Astrocyte of the hippocampus (primary cell): Measurements from ENCODE around the gene MYBBP1A.

ENCODE experiments used
- DNase-seq: peaks from one replicate; pipeline ENCODE4 v3.0.0; 2011; ENCODE audit warnings: low read depth, low spot score

The MYBBP1A gene

DNA sequence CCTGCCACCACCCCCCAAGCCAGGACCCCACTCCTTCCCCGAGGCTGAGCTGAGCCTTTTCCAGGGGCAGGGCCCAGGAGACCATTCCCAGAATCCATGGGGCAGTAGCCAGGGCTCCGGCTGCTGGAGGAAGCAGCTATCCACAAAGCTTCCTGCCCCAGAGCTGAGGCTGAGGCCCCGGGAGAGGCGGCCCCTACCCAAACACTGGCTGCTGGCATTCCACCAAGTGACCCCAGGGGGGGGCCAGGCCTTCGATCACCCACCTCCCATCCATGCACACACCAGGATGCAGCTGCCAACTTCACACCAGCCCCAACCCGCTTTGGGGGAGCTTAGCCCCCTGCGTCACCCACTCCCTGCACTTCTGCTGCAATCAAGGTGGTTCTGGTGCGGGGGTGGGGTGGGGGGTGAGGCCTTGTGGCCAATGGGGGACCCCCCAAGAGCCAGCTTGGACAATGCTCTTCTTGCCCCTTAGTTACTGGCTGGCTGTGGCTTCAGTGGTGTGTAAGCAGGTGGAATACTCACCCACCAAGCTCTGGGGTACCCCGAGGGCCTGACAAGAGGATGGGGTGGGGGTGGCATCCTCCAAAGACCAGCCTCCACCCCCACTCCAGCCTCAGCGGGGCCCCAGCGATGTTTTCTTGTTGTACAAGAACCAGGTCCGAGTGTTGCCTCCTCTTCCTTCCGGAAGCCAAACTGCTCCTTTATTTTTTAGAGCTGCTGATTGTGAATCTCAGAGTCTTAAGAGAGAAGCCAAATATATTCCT lies 16.8 kb downstream of the MYBBP1A start:
- no peak for DNase-seq

DNA sequence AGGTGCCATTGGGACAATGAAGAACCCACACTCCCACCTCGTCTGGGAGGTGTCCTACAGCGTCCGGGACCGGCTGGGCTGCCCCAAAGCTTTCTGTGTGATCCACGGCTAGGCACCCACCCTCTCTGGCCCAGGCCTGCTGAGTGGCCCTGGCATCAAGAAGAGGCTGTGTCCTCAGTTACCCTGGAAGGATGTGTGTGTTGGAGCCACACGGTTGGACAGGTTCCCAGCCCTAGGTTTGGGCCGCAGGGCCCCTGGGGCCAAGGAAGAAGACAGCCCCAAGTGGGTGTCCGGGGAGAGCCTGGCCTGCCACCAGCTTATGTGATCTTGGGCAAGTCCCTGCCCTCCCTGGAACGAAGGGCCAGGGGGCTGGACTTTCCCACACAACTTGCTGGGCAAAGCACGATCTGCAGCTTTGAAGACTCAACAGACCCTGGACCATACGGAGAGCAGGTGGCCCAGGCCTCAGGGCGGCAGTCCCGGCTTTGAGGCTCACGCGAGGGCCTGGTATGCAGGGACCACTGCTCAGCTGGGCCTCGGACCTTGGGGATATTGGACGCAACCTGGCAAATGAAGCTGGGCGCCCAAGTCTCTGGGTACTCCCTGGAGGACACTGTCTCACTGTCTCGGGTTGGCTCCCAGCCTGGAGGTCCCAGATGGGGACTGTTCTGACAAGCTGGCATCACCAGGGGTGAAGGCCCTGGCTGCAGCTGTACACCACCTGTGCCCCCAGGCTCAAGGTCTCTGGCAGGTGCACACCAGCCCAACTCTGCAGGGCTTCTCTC lies 17.5 kb downstream of the MYBBP1A start:
- DNase-seq = no peak

DNA sequence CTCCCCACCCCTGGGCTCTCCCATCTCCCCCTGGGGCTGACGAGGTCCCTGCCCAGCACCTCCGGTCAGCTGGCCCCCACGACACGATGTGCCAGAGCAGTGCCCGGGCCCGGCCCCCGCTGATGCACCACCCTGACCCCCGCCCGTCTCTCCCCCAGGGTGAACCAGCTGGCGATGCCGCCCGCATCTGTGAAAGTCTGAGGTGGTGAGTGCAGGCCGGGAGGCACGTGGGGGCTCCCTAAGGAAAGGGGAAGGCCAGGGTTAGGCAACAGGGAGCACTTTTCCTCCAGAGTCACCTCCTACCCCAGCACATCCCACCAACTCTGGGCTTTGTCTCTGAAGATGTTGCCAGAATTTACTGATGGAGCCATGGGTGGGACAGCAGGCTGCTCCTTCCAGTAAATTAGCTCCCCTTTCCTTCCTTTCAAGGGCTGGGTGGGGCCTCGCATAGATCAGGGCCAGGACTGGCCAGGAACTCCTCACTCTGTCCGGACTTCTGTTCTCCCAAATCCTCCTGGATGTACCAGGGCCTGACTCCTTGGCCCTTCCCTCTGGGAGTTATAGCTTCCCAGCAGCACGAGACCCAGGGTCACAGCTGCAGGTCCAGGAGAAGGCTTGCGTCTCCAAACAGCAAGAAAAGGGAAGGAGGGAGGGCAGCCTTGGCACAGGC lies 18.3 kb downstream of the MYBBP1A start:
- DNase-seq = no peak

DNA sequence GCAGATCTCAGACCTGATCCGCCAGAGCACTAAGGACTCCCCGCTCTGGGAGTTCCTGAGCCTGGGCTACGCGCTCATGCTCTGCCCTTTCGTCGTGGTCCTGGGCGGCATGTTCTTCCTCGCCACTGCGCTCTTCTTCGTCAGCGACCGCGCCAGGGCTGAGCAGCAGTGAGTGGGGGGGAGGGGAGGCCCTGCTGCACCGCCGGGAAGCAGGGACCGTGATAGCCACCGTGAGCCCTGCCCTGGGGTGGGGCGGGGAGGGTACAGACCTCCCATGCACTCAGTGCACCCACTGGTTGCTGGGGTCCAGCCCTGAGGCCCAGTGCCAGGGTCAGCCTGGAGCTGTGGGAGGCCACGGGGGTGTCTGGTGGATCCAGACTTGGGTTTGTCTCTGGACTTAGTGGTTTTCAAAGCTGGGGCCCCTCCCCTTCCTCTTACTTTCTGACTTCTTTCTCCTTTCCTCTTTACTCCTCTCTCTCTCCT lies 18.9 kb downstream of the MYBBP1A start:
- peak; percentile 47 for DNase-seq

DNA sequence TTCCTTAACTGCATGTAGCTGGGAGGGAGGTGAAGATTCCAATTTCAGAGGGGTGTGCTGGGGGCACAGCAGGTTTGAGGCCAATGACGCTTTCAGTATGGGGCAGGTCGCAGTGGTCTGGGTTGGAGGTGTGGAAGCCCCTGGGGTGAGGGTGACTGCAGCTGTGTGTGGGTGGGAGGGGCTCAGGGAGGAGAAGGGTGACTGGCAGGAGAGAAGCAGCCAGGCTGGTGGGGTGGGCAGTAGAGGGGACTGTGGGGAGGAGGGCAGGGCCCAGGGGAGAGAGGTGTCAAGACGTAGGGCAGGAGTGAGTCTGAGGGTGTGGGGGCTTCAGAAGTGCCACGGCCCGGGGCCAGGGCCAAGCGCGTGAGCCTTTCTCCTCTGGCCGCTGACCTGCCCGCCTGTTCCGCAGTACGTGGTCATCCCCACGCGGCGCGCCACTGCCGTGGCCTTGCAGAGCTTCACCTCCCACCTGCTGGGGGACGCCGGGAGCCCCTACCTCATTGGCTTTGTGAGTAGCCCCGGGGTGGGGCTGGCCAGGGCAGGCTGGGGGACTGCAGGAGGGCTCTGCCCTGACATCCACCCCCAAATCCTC lies 19.4 kb downstream of the MYBBP1A start:
- DNase-seq = no peak

DNA sequence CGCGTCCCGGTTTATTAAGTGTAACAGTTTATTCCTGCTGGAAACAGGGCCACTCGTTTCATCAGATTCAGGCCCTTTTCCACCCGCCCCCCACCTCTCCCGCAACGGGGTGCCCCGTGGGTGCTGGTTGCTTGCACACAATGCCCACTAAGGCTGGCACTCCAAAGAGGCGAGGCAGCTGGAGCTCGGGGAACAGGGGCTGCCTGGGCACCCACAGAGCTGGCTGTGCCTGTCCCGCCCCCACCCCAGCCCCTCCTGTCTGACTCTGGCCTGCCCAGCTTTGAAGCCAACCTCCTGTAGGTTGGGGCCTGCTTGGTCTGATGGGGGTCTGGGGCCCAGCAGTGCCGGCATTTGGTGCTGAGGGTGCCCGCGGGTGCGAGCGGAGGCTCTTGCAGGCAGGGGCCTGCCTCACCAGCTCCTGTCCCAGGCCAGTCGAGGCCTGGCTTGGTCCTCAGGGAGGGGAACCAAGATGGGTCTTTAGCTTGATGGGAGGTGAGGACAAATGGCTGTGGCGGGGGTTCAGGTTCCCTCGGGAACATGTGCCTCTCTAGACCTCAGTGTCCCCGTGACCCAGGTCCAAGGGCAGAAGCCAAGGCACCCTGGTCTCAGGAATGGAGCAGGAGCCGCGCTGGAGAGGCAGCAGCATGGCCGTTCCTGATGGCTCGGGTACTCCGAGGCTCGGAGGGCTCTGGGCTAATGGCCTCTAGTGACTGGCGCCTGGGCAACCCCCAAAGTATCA lies 20.1 kb downstream of the MYBBP1A start:
- no peak for DNase-seq

DNA sequence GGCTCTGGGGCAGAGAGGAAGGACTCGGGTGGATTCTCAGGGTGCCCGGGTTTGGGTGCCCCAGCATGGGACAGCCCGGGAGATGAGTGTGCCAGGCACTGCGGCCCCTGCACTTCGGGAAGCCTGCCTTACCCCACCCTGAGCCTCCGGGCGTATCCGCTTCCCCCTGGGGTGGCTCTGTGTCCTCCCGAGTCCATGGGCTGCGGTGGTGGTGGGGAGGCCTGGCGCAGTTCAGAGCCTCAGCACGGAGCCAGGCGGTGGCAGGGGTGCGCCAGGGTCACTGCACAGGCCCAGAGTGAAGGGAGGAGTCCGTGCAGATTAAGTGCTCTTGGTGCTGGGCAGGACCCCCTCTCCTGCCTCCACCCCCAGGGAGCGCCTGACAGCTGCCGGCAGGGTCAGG lies 20.7 kb downstream of the MYBBP1A start:
- no peak for DNase-seq

DNA sequence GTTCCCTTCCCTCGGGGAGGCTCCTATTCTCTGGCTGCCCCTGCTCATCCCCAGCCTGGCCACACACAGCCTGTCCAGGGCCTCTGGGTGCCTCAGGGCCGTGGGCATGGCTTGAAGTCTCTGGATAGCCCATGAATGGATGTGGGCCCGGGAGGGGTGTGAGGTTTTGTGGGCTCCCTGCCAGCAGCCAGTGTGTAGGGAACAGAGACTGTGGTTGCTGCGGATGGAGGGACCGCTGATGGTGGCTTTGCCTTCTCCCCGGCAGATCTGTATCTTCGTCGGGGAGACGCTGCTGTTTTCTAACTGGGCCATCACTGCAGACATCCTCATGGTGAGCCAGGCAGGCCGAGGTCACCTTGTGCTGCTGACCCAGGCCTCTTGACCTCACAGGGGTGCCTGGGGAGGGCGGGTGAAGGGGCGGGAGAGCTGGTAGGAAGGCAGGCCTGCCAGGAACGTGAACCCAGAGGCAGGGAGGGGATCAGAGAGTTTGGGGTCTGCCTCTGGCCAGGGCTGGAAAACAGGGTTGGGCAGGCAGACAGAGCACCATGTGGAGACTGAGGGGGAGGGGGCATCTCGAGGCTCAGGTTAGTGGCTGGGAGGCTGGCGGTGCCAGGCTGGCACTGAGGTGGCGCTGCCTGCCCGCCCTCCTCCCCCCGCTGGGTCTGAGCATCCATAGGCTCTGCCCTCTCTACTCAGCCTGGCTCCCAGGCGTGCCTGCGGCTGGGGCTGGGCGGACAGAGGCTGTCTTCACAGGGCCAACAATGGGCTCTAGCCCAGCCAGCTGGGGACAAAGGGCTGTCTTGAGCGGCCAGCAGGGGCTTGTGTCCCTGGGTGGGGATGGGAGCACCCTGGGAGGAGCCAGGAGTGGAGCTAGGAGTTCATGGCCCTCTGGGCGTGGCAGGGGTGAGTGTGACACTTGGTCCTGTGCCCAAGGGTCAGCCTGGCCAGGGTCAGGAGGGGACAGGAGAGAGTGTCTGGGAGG lies 21.4 kb downstream of the MYBBP1A start:
- DNase-seq = peak; percentile 48

DNA sequence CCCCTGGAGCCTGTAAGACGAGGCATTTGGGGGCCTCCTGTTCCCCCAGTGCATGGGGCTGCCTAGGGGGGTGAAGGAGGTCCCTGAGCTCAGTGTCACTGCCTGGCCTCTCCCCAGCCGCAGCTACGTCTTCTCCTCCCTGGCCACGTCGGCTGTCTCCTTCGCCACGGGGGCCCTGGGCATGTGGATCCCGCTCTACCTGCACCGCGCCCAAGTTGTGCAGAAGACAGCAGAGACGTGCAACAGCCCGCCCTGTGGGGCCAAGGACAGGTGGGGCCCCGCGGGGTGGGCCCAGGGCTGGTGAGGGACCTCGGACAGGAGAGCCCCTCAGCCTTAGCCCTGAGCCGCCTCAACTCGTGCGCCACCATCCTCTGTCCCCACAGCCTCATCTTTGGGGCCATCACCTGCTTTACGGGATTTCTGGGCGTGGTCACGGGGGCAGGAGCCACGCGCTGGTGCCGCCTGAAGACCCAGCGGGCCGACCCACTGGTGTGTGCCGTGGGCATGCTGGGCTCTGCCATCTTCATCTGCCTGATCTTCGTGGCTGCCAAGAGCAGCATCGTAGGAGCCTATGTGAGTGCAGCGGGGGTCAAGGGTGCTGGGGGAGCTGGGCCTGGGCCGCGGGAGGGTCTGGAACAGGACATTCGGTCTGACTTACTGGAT lies 22.2 kb downstream of the MYBBP1A start:
- DNase-seq = no peak

DNA sequence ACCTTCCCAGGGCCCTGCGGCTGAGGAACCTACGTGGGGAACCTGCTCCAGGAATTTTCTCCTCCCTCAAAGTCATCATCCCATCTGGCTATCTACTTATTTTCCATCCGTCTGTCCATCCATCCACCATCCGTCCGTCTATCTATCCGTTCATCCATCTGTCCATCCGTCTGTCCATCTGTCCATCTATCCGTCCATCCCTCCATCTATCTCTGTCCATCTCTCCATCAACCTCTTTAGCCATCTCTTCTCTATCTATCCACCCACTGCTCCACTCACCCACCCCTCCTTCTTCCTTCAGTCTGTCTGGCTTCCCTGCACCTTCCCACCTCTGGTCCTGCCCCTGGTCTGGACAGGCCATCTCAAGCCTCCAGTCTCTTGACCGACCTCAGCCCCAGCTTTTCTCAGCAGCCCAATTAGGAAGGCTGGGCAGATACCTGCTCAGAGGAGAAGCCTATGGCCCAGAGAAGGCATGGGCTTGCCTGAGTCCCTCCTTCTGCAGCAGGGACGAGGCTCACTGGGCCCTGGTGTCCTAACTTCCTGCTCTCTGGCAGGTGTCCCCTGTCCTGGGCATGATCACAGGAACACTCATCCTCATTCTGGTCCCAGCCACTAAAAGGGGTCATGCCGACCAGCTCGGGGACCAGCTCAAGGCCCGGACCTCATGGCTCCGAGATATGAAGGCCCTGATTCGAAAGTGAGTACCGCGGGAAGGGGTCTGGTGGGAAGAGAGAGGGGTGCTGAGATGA lies 23.0 kb downstream of the MYBBP1A start:
- DNase-seq = no peak

DNA sequence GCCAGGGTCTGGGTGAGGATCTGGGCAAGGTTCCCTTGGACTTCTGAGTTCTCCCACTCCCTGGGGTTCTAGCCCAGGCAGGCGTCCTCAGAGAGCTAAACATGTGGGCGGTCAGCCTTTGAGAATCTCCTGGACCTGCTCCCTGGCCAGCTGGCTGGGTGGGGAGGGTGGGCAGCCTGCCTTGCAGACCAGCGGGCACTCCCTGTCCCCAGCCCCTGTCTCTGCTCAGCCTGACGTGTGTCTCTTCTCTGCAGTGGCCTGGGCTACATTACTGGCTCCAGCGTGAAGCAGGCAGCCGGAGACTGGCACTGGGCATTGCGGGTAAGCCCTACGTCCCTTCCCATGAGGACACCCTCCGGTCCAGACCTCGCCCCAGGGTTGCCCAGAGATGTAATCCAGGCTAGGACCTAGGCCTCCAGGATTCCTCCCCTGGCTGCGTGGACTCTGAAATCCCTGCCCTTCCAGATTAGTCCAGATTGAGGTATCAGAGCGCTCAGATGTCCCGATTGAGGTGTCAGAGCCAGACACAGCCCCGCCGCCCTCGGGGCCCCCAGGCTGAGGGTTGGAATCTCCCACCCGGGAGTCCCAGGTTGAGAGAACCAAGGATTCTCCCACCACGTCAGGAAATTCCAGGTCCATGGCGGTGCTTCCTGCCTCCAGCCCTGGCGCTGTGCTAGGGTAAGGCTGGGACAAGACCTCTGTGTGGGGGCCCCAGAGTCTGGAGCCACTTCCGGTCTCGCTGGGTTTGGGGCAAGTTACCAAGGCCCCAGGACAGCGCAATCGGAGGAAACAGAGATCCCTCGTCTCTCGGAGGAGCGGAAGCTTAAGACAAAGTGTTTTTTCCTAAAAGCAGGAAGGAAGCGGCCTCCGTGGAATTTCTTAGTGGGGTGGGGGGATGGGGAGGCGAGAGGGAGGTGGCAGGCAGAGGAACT lies 24.1 kb downstream of the MYBBP1A start:
- no peak for DNase-seq

DNA sequence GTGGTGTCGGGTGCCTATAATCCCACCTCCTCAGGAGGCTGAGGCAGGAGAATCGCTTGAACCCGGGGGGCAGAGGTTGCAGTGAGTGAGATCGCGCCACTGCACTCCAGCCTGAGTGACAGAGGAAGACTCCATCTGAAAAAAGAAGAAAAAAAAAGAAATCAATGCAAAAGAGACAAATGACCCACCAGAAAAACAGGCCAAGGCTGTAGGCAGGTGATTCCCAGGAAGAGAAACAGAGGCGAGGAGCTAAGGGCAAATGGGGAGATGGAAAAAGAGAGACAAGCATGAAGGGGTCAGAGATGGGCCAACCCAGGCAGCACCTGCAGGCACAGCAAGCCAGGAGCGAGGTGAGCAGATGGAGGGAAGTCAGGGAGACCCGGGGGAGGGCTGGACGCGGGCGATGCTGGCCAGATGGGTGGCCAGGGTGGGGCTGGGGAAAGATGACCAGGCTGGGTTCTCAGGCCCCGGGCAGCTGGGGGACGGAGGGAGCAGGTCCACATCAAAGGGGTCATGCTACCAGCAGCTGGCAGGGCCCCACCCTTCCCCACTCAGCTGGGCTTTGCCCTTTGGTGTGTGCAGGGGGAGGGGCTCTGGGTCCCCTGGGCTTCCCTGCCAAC lies 25.5 kb downstream of the MYBBP1A start:
- DNase-seq = no peak

DNA sequence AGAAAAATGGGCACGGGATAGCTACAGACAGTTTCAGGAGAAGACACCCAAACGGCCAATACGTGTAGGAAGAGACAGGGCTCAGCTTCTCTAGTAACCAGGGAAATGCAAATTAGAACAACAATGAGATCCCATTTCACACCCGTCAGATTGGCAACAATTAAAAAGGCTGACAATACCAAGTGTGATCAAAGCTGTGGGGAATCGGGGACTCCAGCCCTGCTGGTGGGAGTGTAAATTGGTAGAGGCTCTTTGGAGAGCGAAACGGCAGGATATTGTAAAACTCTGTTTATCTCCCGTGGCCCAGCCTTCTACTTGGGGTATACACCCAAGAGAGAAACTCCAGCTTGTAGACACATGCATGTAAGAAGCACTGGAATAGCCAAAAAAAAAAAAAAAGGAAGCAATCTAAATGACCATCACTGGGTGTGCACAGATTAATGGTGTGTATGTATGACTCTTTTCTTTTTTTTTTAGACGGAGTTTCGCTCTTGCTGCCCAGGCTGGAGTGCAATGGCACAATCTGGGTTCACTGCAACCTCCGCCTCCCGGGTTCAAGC lies 27.5 kb downstream of the MYBBP1A start:
- no peak for DNase-seq

DNA sequence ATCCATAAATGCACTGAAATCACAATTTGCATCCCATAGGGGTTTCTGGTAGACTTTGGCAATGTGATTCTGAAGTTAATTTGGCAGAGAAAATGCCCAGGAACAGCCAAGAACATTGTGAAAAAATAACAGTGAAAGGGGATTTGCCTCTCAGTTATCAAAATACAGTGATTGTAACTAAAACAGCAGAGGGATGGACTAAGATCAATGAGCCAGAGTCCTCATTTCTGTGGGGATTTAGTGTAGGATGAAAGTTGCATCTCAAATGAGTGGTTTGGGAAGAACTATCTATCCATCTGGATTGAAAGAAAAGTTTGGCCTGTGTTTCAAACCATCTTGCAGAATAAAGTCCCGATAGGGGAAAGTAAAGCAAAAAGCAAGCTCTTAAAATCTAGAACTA lies 28.1 kb downstream of the MYBBP1A start:
- DNase-seq = peak; percentile 28

DNA sequence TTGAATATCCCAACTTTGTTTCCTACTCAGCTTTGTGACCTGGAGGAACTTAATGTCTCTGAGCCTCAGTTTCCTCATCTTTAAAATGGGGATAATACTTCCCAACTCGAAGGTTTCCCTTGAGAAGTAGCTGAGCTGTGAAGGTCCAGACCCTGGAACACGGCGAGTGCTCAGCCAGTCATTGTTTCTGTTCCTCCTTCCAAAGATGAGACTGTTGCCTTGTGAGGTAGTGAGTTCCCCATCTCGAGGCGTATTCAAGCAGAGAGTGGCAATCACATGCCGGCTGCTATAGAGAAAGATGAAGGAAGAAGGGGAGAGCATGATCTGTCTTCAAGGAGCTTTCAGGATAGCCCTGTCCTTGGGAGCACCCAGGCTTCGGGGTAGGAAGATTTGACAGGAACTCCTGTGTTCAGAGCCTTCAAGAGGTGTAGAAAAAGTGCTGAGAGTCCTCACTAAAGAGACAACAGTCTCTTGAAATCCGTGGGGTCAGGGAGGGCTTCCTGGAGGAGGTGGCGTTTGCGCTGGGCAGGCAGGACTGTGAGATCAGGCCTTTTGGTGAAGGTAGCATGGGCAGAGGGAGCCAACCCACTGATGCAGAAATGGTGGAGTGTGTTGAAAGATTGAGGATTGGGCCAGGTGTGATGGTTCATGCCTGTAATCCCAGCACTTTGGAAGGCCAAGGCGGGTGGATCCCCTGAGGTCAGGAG lies 29.3 kb downstream of the MYBBP1A start:
- no peak for DNase-seq

DNA sequence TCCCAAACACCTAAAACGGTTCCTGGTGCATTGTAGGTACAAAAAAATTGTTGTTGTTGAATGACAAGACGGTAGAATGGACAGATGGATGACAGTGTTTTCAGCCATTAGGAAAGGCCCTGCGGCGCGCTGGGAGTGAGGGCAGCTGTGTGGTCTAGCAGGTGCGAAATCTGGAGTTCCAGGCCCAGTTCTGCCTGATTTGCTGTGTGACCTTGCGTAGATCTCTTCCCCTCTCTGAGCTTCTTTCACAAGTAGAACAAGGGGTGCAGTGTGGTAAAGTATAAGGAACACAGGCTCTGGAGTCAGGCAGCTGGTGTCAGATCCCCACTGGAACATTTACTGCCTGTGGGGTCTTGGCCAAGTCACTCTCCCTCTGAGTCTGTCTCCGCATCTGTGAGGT lies 31.2 kb downstream of the MYBBP1A start:
- no peak for DNase-seq
